Frontal cortex (tissue), 4 donors: ENCODE results near the gene CCDC47. TPM values are rescaled to one million over a fixed set of nuclear protein-coding genes. Genes with fewer than 3 reads are reported as not detected.
"Not testable (repeated sequence)": the region's sequence is repeated elsewhere in the genome, so short reads cannot be mapped to it uniquely, and the experiment has no call there.

Source experiments
- DNase-seq, 2 donors: peaks; one replicate each; pipeline ENCODE4 v3.0.0; 2012; ENCODE audit warnings: low spot score in 2 of 2
- FAIRE-seq: peaks from 2 replicates; lab custom pipeline; 2012; peaks lifted over from hg19 to GRCh38; lab: Jason Lieb, UNC
- total RNA-seq: library from RNA; depleted of rRNA; stranded (reverse); fragments of >200 nt; gene quantifications from one replicate; pipeline ENCODE4 v1.2.3, GENCODE V29; 2014
- donor health status: control.
- donor health status: control.
- donor health status: control.

CCDC47 gene
- total RNA-seq, 1 donor from 2014 or later, result 49.3 TPM

GRCh38 chr17:63741408-63742173 lies 31.8 kb downstream of the CCDC47 start, which contains the start of gene STRADA:
TSS of gene STRADA (minus strand) at chr17:63741799. CDS start at chr17:63728369, 13,430 bp downstream.
- DNase-seq, result peak; percentile 88 to 93
- FAIRE-seq, result no peak

- FAIRE-seq (no peak), DNase-seq (no peak)
Observed at GRCh38 chr17:63741143-63741407, 32.3 kb downstream of the CCDC47 start.

GRCh38 chr17:63740464-63741142 lies 32.8 kb downstream of the CCDC47 start:
- FAIRE-seq (no peak), DNase-seq (peak; percentile 8 to 10)

GRCh38 chr17:63735691-63736090 lies 37.7 kb downstream of the CCDC47 start:
- DNase-seq (no peak), FAIRE-seq (no peak)

GRCh38 chr17:63722403-63722802 lies 51.0 kb downstream of the CCDC47 start:
- FAIRE-seq, result no peak
- no peak for DNase-seq

- FAIRE-seq, DNase-seq: not testable (repeated sequence)
Observed at GRCh38 chr17:63720194-63720593, 53.2 kb downstream of the CCDC47 start.

- no peak for DNase-seq
- FAIRE-seq, result no peak
Observed at GRCh38 chr17:63718988-63719387, 54.4 kb downstream of the CCDC47 start.

GRCh38 chr17:63716426-63716825 lies 57.0 kb downstream of the CCDC47 start:
- DNase-seq, result no peak
- FAIRE-seq, result no peak

- no peak for DNase-seq
- FAIRE-seq, result no peak
Observed at GRCh38 chr17:63714550-63715277, 58.7 kb downstream of the CCDC47 start.

GRCh38 chr17:63709110-63709509 lies 64.3 kb downstream of the CCDC47 start:
- DNase-seq (no peak), FAIRE-seq (no peak)

GRCh38 chr17:63707151-63707550 lies 66.2 kb downstream of the CCDC47 start:
- no peak for FAIRE-seq
- no peak for DNase-seq

GRCh38 chr17:63706336-63707082 lies 66.9 kb downstream of the CCDC47 start:
- DNase-seq (no peak), FAIRE-seq (no peak)

- FAIRE-seq (no peak), DNase-seq (no peak)
Observed at GRCh38 chr17:63705657-63706056, 67.7 kb downstream of the CCDC47 start.

- no peak for DNase-seq
- no peak for FAIRE-seq
Observed at GRCh38 chr17:63704836-63705235, 68.6 kb downstream of the CCDC47 start.

- DNase-seq, result no peak
- no peak for FAIRE-seq
Observed at GRCh38 chr17:63704259-63704576, 69.2 kb downstream of the CCDC47 start.

- DNase-seq (no peak), FAIRE-seq (no peak)
Observed at GRCh38 chr17:63703556-63704258, 69.7 kb downstream of the CCDC47 start.

- no peak for FAIRE-seq
Observed at GRCh38 chr17:63703029-63703428, 70.4 kb downstream of the CCDC47 start.

GRCh38 chr17:63702721-63703015 lies 70.7 kb downstream of the CCDC47 start:
- DNase-seq, result no peak
- no peak for FAIRE-seq

More at GRCh38 chr17:63703029-63703428, 70.4 kb downstream of the CCDC47 start:
- DNase-seq, result no peak

- DNase-seq (no peak), FAIRE-seq (no peak)
Observed at GRCh38 chr17:63701868-63702720, 71.3 kb downstream of the CCDC47 start.
